OCI-LY1 (cell line): Measurements from ENCODE around the gene TIMM13.
A peak's percentile ranks its signal among the peaks of the same experiment; 100 is the strongest.

Experiments
- H2AFZ ChIP-seq: fragments of 200-600 bp; sonication (generic), shearing (Covaris generic); 2 replicates; pipeline ENCODE4 v1.6.0; 2014; ENCODE audit warnings: antibody characterized with exemption, mild to moderate bottlenecking, low read length
- H3F3A ChIP-seq: fragments of 200-600 bp; sonication (generic), shearing (Covaris generic); 2 replicates; pipeline ENCODE4 v1.6.0; 2014; ENCODE audit warnings: mild to moderate bottlenecking, antibody characterized with exemption, low read length, moderate library complexity; ENCODE audit not compliant: insufficient read depth
- H3K27ac ChIP-seq: fragments of 200-600 bp; sonication (generic); 2 replicates; pipeline ENCODE4 v1.5.1; 2014; ENCODE audit warnings: low read length, mixed run types, mild to moderate bottlenecking, low read depth; ENCODE audit not compliant: poor library complexity, severe bottlenecking
- H3K27me3 ChIP-seq: fragments of 200-600 bp; sonication (generic); 2 replicates; pipeline ENCODE4 v1.6.0; 2014; ENCODE audit warnings: antibody characterized with exemption, mild to moderate bottlenecking, low read length, moderate library complexity; ENCODE audit not compliant: insufficient read depth
- H3K36me3 ChIP-seq: fragments of 200-600 bp; sonication (generic); 2 replicates; pipeline ENCODE4 v1.6.1; 2014; ENCODE audit warnings: mild to moderate bottlenecking, antibody characterized with exemption, low read length, moderate library complexity, mixed read lengths; ENCODE audit not compliant: insufficient read depth
- H3K4me1 ChIP-seq: fragments of 200-600 bp; sonication (generic); 2 replicates; pipeline ENCODE4 v1.5.1; 2014; ENCODE audit warnings: mild to moderate bottlenecking, low read length, moderate library complexity; ENCODE audit not compliant: insufficient read depth, severe bottlenecking
- H3K4me2 ChIP-seq: fragments of 200-600 bp; sonication (generic), shearing (Covaris generic); 2 replicates; pipeline ENCODE4 v1.6.1; 2014; ENCODE audit warnings: low read length
- H3K4me3 ChIP-seq: fragments of 200-600 bp; sonication (generic); 2 replicates; pipeline ENCODE4 v1.5.1; 2014; ENCODE audit warnings: low read length, low read depth, mild to moderate bottlenecking, mixed read lengths; ENCODE audit not compliant: poor library complexity, severe bottlenecking
- H3K79me2 ChIP-seq: fragments of 200-600 bp; shearing (Covaris generic); 2 replicates; pipeline ENCODE4 v1.6.1; 2016; ENCODE audit warnings: mixed run types, low read length, mixed read lengths; ENCODE audit not compliant: insufficient read depth
- H3K9ac ChIP-seq: fragments of 200-600 bp; sonication (generic), shearing (Covaris generic); 2 replicates; pipeline ENCODE4 v1.6.1; 2014; ENCODE audit warnings: mild to moderate bottlenecking, low read length, mixed read lengths
- H3K9me2 ChIP-seq: fragments of 200-600 bp; sonication (generic), shearing (Covaris generic); 2 replicates; pipeline ENCODE4 v1.6.1; 2014; ENCODE audit warnings: low read depth, mild to moderate bottlenecking, low read length, mixed read lengths
- H3K9me3 ChIP-seq: fragments of 200-600 bp; shearing (Covaris generic); 2 replicates; pipeline ENCODE4 v1.6.1; 2014; ENCODE audit warnings: low read length, mixed read lengths
- H4K20me1 ChIP-seq: fragments of 200-600 bp; sonication (generic), shearing (Covaris generic); 2 replicates; pipeline ENCODE4 v1.6.0; 2016; ENCODE audit warnings: mild to moderate bottlenecking, low read length; ENCODE audit not compliant: insufficient read depth
- EZH2 ChIP-seq: fragments of 200-600 bp; sonication (generic), shearing (Covaris generic); IDR thresholded peaks from 2 replicates; pipeline ENCODE4 v1.8.0; 2017; ENCODE audit warnings: borderline replicate concordance, mixed run types, mild to moderate bottlenecking, antibody characterized with exemption, low read length, moderate library complexity, mixed read lengths
- TF ChIP-seq, protein P1 (sequence below): fragments of 200-600 bp; sonication (generic), shearing (Covaris generic); IDR thresholded peaks from 2 replicates; pipeline ENCODE4 v1.5.1; 2017; ENCODE audit warnings: mild to moderate bottlenecking, antibody characterized with exemption, low read length, moderate library complexity, mixed read lengths

Gene TIMM13

DNA sequence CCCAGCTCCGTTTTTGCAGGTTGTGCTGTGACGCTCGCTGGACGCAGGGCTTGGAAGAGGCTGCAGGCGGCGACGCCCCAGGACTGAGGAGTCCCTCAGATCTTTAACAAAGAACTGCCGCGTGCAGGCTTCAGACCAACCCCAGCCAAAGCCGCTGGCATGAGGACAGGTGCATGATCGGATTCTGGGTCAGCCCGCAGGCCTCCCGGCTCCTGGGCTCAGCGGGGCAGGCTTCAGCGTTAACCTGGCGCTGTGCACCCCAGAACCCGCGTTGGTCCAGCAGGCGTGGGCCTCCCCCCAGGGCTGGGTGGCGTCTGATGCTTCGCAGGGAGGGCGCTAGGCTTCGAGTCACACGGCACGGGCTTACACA, 920 bp upstream of the TIMM13 start:
- Histone ChIP-seq H2AFZ (no peak overlapping the region), H3K27me3 (no peaks in the 10 kb centered on the region), H3K9me2 (no peaks in the 10 kb centered on the region), H3K4me1 (peaks cover 26% of the 10 kb centered on the region), H3K4me2 (peak overlapping the region; percentile 99), H3K36me3 (peaks cover 62% of the 10 kb centered on the region), H3K4me3 (peak overlapping the region; percentile 77), H3K27ac (peak overlapping the region; percentile 83), H3K79me2 (peaks cover 14% of the 10 kb centered on the region), H3K9ac (peak overlapping the region; percentile 87; the same call in 1 of the 2 replicates), H3F3A (no peaks in the 10 kb centered on the region), H4K20me1 (no peaks in the 10 kb centered on the region), H3K9me3 (no peaks in the 10 kb centered on the region)
- TF ChIP-seq EZH2 = no peak
- TF ChIP-seq, protein P1, sequence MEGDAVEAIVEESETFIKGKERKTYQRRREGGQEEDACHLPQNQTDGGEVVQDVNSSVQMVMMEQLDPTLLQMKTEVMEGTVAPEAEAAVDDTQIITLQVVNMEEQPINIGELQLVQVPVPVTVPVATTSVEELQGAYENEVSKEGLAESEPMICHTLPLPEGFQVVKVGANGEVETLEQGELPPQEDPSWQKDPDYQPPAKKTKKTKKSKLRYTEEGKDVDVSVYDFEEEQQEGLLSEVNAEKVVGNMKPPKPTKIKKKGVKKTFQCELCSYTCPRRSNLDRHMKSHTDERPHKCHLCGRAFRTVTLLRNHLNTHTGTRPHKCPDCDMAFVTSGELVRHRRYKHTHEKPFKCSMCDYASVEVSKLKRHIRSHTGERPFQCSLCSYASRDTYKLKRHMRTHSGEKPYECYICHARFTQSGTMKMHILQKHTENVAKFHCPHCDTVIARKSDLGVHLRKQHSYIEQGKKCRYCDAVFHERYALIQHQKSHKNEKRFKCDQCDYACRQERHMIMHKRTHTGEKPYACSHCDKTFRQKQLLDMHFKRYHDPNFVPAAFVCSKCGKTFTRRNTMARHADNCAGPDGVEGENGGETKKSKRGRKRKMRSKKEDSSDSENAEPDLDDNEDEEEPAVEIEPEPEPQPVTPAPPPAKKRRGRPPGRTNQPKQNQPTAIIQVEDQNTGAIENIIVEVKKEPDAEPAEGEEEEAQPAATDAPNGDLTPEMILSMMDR = no peak

DNA sequence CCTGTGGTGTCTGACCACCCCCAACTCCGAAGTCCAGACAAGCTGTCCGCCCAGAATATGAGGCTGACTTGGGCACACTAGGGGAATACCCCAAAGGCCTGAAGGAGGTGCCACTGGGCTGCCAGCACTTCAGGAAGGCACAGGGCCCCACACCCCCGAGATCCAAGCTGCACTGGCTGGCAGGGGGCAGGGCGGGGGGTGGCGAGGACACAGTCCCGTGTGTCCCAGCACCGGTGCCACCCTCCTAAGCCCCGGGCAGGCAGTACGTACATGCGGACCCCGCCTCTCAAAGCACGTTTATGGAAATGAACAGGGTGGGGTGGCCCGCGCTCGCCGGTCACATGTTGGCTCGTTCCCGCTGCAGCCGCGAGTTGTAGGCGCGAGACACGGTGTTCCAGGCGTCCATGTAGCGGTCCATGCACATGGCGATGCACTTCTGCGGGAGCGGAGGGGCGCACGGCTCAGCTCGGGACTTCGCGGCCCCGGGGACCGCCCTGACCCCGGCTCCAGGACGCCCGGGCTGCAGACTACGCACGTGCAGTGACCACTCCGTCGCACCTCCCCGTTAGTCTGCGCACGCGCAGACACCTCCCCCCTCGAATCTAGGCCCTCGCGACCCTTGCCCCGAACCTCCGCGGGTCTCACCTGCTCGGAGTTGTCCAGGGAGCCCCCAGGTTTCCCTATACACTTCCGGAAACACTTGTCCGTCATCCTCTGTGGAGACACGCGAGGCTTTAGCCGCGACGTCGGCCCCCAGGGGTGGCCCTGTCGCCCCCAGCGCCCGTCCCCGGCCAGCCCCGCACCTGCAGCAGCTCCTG, 566 bp downstream of the TIMM13 start:
- Histone ChIP-seq H3K9me2 (no peaks in the 10 kb centered on the region), H3K27me3 (no peaks in the 10 kb centered on the region), H3K4me3 (peak overlapping the region; percentile 77), H3K27ac (peak overlapping the region; percentile 83), H4K20me1 (no peaks in the 10 kb centered on the region), H3K4me2 (peak overlapping the region; percentile 99), H3K9ac (peak overlapping the region; percentile 87), H3F3A (no peaks in the 10 kb centered on the region), H2AFZ (no peak overlapping the region), H3K79me2 (peaks cover 14% of the 10 kb centered on the region), H3K4me1 (peaks cover 26% of the 10 kb centered on the region), H3K36me3 (peaks cover 54% of the 10 kb centered on the region), H3K9me3 (no peaks in the 10 kb centered on the region)
- no peak for TF ChIP-seq EZH2
- TF ChIP-seq, protein P1 = no peak

GRCh38 chr19:2425622-2426581, 1.5 kb downstream of the TIMM13 start:
- no peaks in the 10 kb centered on the region for H3F3A ChIP-seq
- no peak for TF ChIP-seq EZH2
- TF ChIP-seq, protein P1 = no peak
- H3K27ac ChIP-seq = no peak overlapping the region
- no peaks in the 10 kb centered on the region for H3K9me3 ChIP-seq
- peaks cover 45% of the 10 kb centered on the region for H3K36me3 ChIP-seq
- H3K4me1 ChIP-seq = peaks cover 26% of the 10 kb centered on the region
- no peak overlapping the region for H2AFZ ChIP-seq
- peak overlapping the region; percentile 87 for H3K9ac ChIP-seq
- H3K4me2 ChIP-seq = peak overlapping the region; percentile 99
- no peaks in the 10 kb centered on the region for H3K9me2 ChIP-seq
- no peaks in the 10 kb centered on the region for H4K20me1 ChIP-seq
- peak overlapping the region; percentile 77 for H3K4me3 ChIP-seq
- no peaks in the 10 kb centered on the region for H3K27me3 ChIP-seq
- peaks cover 14% of the 10 kb centered on the region for H3K79me2 ChIP-seq
